COLO668 (cell line): ENCODE data around the gene CAMK1D.
A peak's percentile ranks its signal among the peaks of the same experiment; 100 is the strongest.

Experiments
- DNase-seq: peaks from one replicate; lab custom pipeline; 2025; ENCODE audit not compliant: unreplicated experiment; lab: John Stamatoyannopoulos, UW

Gene CAMK1D

GRCh38 chr10:12459762-12460161, 110.4 kb downstream of the CAMK1D start:
- no peak for DNase-seq

- DNase-seq, result no peak
Measured at GRCh38 chr10:12463459-12463838, 114.1 kb downstream of the CAMK1D start.

GRCh38 chr10:12465385-12466136, 116.2 kb downstream of the CAMK1D start:
- DNase-seq, result no peak

- peak; percentile 63 for DNase-seq
Measured at GRCh38 chr10:12466704-12467305, 117.5 kb downstream of the CAMK1D start.

GRCh38 chr10:12469345-12469744, 120.0 kb downstream of the CAMK1D start:
- peak; percentile 6 for DNase-seq

GRCh38 chr10:12470719-12471118, 121.4 kb downstream of the CAMK1D start:
- DNase-seq, result peak; percentile 8

GRCh38 chr10:12471135-12471534, 121.8 kb downstream of the CAMK1D start:
- peak; percentile 19 for DNase-seq

- DNase-seq, result no peak
Measured at GRCh38 chr10:12473491-12473890, 124.1 kb downstream of the CAMK1D start.

GRCh38 chr10:12474727-12475412, 125.5 kb downstream of the CAMK1D start:
- DNase-seq, result no peak

GRCh38 chr10:12476656-12477055, 127.3 kb downstream of the CAMK1D start:
- DNase-seq, result no peak

GRCh38 chr10:12479437-12479844, 130.1 kb downstream of the CAMK1D start:
- DNase-seq, result no peak

- DNase-seq, result no peak
Measured at GRCh38 chr10:12479924-12480323, 130.6 kb downstream of the CAMK1D start.

- no peak for DNase-seq
Measured at GRCh38 chr10:12480440-12480839, 131.1 kb downstream of the CAMK1D start.

- DNase-seq, result no peak
Measured at GRCh38 chr10:12481924-12482323, 132.6 kb downstream of the CAMK1D start.

- peak; percentile 32 for DNase-seq
Measured at GRCh38 chr10:12482587-12482986, 133.2 kb downstream of the CAMK1D start.

- peak; percentile 70 for DNase-seq
Measured at GRCh38 chr10:12484002-12484918, 134.9 kb downstream of the CAMK1D start.

- peak; percentile 75 for DNase-seq
Measured at GRCh38 chr10:12484941-12485805, 135.8 kb downstream of the CAMK1D start.

GRCh38 chr10:12487366-12487765, 138.0 kb downstream of the CAMK1D start:
- no peak for DNase-seq

GRCh38 chr10:12488626-12489025, 139.3 kb downstream of the CAMK1D start:
- no peak for DNase-seq

- DNase-seq, result no peak
Measured at GRCh38 chr10:12489357-12489756, 140.0 kb downstream of the CAMK1D start.
